Mesenchymal stem cell (in vitro differentiated cells and primary cell): ENCODE results near the gene USH2A.

Source experiments
- DNase-seq: peaks from one replicate; pipeline ENCODE4 v3.0.0-alpha.2; 2013
- H2AFZ ChIP-seq: one replicate; pipeline ENCODE4 v1.6.1; 2013; ENCODE audit warnings: low read depth, mild to moderate bottlenecking, control low read depth, inconsistent platforms, low read length, moderate library complexity
- H2AK5ac ChIP-seq: 2 replicates; pipeline ENCODE4 v1.6.1; 2013; ENCODE audit warnings: low read length, moderate library complexity, mild to moderate bottlenecking, inconsistent platforms; ENCODE audit not compliant: severe bottlenecking
- H2BK120ac ChIP-seq: one replicate; pipeline ENCODE4 v1.6.1; 2013; ENCODE audit warnings: low read depth, mild to moderate bottlenecking, inconsistent platforms, low read length, moderate library complexity
- H2BK12ac ChIP-seq, 2 experiments: one replicate each; pipeline ENCODE4 v1.6.1; 2013; ENCODE audit warnings: inconsistent platforms in 2 of 2, low read length in 2 of 2, mild to moderate bottlenecking in 2 of 2, moderate library complexity in 2 of 2, control low read depth in 1 of 2
- H2BK15ac ChIP-seq: one replicate; pipeline ENCODE4 v1.6.1; 2013; ENCODE audit warnings: mild to moderate bottlenecking, low read depth, inconsistent platforms; ENCODE audit not compliant: poor library complexity, severe bottlenecking
- H2BK5ac ChIP-seq: 2 replicates; pipeline ENCODE4 v1.6.1; 2013; ENCODE audit warnings: low read depth, mild to moderate bottlenecking, low read length, control low read depth, inconsistent platforms; ENCODE audit not compliant: poor library complexity, severe bottlenecking
- H3K14ac ChIP-seq, 2 experiments: one replicate each; pipeline ENCODE4 v1.6.1; 2013; ENCODE audit warnings: inconsistent platforms in 2 of 2, low read length in 2 of 2, control low read depth in 1 of 2, mild to moderate bottlenecking in 1 of 2, moderate library complexity in 1 of 2
- H3K18ac ChIP-seq, 2 experiments: one replicate each; pipeline ENCODE4 v1.6.1; 2013; ENCODE audit warnings: inconsistent platforms in 2 of 2, low read length in 2 of 2, control low read depth in 1 of 2, low read depth in 1 of 2, mild to moderate bottlenecking in 1 of 2
- H3K23ac ChIP-seq, 2 experiments: one replicate each; pipeline ENCODE4 v1.6.1; 2013; ENCODE audit warnings: inconsistent platforms in 2 of 2, low read length in 2 of 2, mild to moderate bottlenecking in 2 of 2, moderate library complexity in 2 of 2, control low read depth in 1 of 2
- H3K27ac ChIP-seq: 2 replicates; pipeline ENCODE4 v1.5.1; 2013; ENCODE audit warnings: mild to moderate bottlenecking, moderate library complexity, low read length, control low read depth, inconsistent platforms; ENCODE audit not compliant: poor library complexity, severe bottlenecking
- H3K27me3 ChIP-seq, 2 experiments: 2 replicates each; pipeline versions ENCODE4 v1.6.1 to v1.7.0; 2013; ENCODE audit warnings: low read length in 2 of 2, mild to moderate bottlenecking in 2 of 2, moderate library complexity in 2 of 2, control low read depth in 1 of 2, inconsistent platforms in 1 of 2; ENCODE audit not compliant: control insufficient read depth in 1 of 2, insufficient read depth in 1 of 2
- H3K36me3 ChIP-seq, 2 experiments: 2 replicates each; pipeline versions ENCODE4 v1.6.1 to v1.7.0; 2013; ENCODE audit warnings: low read length in 2 of 2, control low read depth in 1 of 2, inconsistent platforms in 1 of 2, low read depth in 1 of 2, mild to moderate bottlenecking in 1 of 2; ENCODE audit not compliant: insufficient read depth in 2 of 2, control insufficient read depth in 1 of 2
- H3K4ac ChIP-seq, 2 experiments: one replicate each; pipeline ENCODE4 v1.6.1; 2013; ENCODE audit warnings: inconsistent platforms in 2 of 2, low read length in 2 of 2, mild to moderate bottlenecking in 2 of 2, moderate library complexity in 2 of 2, control low read depth in 1 of 2, low read depth in 1 of 2
- H3K4me1 ChIP-seq: 2 replicates; pipeline ENCODE4 v1.6.1; 2013; ENCODE audit warnings: low read depth, low read length, control low read depth; ENCODE audit not compliant: control insufficient read depth, insufficient read depth
- H3K4me2 ChIP-seq: 2 replicates; pipeline ENCODE4 v1.6.1; 2013; ENCODE audit warnings: low read length, mild to moderate bottlenecking, inconsistent platforms; ENCODE audit not compliant: poor library complexity, severe bottlenecking
- H3K4me3 ChIP-seq, 2 experiments: 2 replicates each; pipeline versions ENCODE4 v1.5.1 to v1.7.0; 2013; ENCODE audit warnings: low read length in 2 of 2, mild to moderate bottlenecking in 2 of 2, control low read depth in 1 of 2, low read depth in 1 of 2; ENCODE audit not compliant: insufficient read depth in 1 of 2
- H3K79me1 ChIP-seq: replicated peaks from 2 replicates; pipeline ENCODE4 v1.6.1; 2013; ENCODE audit warnings: mild to moderate bottlenecking, control low read depth, low read length, inconsistent platforms; ENCODE audit not compliant: poor library complexity, severe bottlenecking
- H3K9ac ChIP-seq: 2 replicates; pipeline ENCODE4 v1.7.0; 2013; ENCODE audit warnings: mild to moderate bottlenecking, low read length, moderate library complexity
- H3K9me3 ChIP-seq: 2 replicates; pipeline ENCODE4 v1.7.0; 2013; ENCODE audit warnings: mild to moderate bottlenecking, low read length; ENCODE audit not compliant: control insufficient read depth
- H4K8ac ChIP-seq: one replicate; pipeline ENCODE4 v1.6.1; 2013; ENCODE audit warnings: inconsistent platforms, mild to moderate bottlenecking, low read length, moderate library complexity
- H4K91ac ChIP-seq: one replicate; pipeline ENCODE4 v1.6.1; 2013; ENCODE audit warnings: mild to moderate bottlenecking, low read length, inconsistent platforms
- WGBS: methylation state at CpG from one replicate; pipeline ENCODE4 v1.1.7; 2013; ENCODE audit warnings: mixed read lengths; 5-methylcytosine and 5-hydroxymethylcytosine counted together

Gene USH2A

DNA sequence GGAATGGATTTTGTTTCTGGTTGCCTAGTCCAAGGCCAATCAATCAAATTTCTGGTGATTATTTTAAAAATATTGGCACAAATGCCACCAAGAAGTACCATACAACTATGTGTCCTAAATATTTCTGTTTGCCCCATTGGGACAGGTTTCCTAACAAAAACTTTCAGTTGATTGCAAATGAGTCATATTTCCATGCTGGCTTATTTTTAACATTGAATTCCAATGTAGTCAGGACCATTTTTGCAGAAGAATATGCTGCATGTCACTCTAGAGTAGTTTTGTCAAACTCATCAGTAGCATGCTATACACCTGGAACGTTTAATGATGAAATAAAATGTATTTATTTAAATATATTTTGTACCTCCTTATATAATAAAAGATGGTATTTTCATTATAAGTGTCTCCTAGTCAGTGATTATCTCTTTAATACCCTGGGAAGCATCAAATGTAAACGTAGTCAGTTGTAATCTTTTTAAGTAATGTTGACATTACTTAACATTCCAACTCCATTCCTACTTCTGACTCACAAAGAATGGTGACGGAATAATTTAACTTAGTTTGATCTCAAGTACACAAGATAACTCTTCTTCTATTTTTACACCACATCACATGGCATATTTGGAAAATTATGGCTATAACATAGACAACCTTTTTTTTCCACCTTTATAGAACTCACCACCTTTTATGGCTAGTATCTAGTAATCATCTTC, 39.0 kb upstream of the USH2A start:
- Histone ChIP-seq H2AFZ (no peak overlapping the region), H3K27ac (no peak overlapping the region), H2BK120ac (no peak overlapping the region), H4K91ac (no peak overlapping the region), H2BK5ac (no peak overlapping the region), H3K4me3 (no peak overlapping the region), H3K4ac (no peak overlapping the region), H2BK12ac (no peak overlapping the region), H3K79me1 (no peaks in the 10 kb centered on the region), H3K18ac (no peak overlapping the region), H4K8ac (no peak overlapping the region), H3K36me3 (no peaks in the 10 kb centered on the region), H2BK15ac (no peak overlapping the region), H3K9me3 (no peaks in the 10 kb centered on the region), H3K14ac (no peak overlapping the region), H3K4me2 (no peak overlapping the region), H2AK5ac (no peak overlapping the region), H3K4me1 (peaks cover 3% of the 10 kb centered on the region), H3K27me3 (no peaks in the 10 kb centered on the region), H3K23ac (no peak overlapping the region), H3K9ac (no peak overlapping the region)
- WGBS = 0% methylated on average over 1 of the region's 3 CpGs
- peak; percentile 80 for DNase-seq

DNA sequence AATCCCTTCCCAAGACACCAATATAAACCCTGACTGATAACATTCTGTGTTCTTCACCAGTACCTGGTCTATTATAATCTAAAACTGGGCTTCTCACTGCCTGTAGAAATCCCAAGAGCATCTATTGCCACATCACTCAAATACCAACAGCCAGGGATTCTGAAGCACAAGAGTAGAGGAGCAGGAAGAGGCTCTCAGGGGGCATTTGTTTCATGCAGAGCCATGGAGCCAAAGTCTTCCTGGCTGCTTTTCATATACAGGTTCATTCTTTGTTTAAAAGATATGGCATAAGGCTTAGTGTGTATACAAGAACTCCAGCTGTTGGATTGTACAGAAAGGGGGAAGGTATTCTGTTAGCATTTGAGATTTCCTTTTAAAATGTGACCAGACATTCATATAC, 38.2 kb upstream of the USH2A start:
- Histone ChIP-seq H3K27me3 (no peaks in the 10 kb centered on the region), H4K8ac (no peak overlapping the region), H2BK120ac (no peak overlapping the region), H3K9me3 (no peaks in the 10 kb centered on the region), H2BK12ac (no peak overlapping the region), H3K4ac (no peak overlapping the region), H2AK5ac (no peak overlapping the region), H3K23ac (no peak overlapping the region), H3K9ac (no peak overlapping the region), H3K27ac (no peak overlapping the region), H3K79me1 (no peaks in the 10 kb centered on the region), H3K18ac (peak overlapping the region; percentile 29 to 57), H3K4me1 (peaks cover 5% of the 10 kb centered on the region), H3K4me3 (no peak overlapping the region), H2BK5ac (no peak overlapping the region), H4K91ac (no peak overlapping the region), H2BK15ac (no peak overlapping the region), H3K14ac (no peak overlapping the region), H2AFZ (no peak overlapping the region), H3K4me2 (no peak overlapping the region), H3K36me3 (no peaks in the 10 kb centered on the region)
- peak; percentile 51 for DNase-seq

DNA sequence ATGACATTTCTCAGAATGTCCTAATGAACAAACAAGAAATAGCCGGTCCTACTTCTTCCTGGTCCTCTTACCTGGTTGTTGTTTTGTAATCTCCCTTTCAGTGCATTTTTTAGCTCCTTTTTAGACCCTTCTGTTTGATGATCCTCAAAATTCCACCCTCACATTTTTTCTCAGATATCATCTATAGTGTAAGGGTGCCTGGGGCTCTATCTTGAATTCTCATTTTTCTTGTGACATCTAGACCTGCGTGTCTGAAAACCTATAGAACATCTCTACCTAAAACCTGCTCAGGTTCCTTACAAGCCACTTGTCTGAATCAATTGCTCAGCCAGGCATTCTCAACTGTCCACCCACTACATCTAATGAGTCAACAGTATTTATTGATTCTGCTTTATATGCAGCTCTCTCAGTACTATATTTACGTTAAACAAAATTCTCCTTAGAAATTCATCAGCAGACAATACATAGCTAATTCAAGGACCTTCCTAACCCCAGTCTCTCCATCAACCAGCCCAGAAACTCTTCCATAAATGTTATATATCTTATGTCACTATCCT, 36.5 kb upstream of the USH2A start:
- 97% methylated on average over 3 of the region's 3 CpGs for WGBS
- no peak overlapping the region for H3K23ac ChIP-seq
- no peak overlapping the region for H2AFZ ChIP-seq

DNA sequence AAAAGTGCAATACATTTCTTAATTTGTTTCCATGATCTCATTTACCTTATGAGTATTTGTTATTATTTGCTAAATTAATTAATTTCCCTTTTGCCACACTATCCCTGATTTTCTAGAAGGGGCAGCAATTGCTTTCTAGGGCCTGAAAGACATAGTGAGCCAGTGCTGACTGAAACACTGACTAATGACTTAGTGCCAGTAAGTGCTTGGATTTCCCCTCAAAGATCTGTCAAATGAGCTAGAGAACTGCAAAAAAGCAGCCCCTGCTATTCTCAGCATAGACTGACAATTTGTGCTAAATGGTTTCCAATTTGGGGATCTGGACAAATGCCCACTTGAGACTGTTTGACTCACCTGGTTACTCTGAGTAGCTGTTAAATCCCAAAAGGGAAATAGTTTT, 35.6 kb upstream of the USH2A start:
- H3K9me3 ChIP-seq = no peaks in the 10 kb centered on the region
- H3K4me2 ChIP-seq = no peak overlapping the region
- H3K4me1 ChIP-seq = peaks cover 5% of the 10 kb centered on the region
- H3K79me1 ChIP-seq = no peaks in the 10 kb centered on the region
- H4K8ac ChIP-seq = no peak overlapping the region
- H2BK120ac ChIP-seq = no peak overlapping the region
- H2BK5ac ChIP-seq = no peak overlapping the region
- no peak overlapping the region for H3K18ac ChIP-seq
- no peak overlapping the region for H2AFZ ChIP-seq
- H3K9ac ChIP-seq = no peak overlapping the region
- no peak overlapping the region for H3K14ac ChIP-seq
- no peaks in the 10 kb centered on the region for H3K27me3 ChIP-seq
- H2BK15ac ChIP-seq = no peak overlapping the region
- no peaks in the 10 kb centered on the region for H3K36me3 ChIP-seq
- no peak overlapping the region for H3K4ac ChIP-seq
- no peak overlapping the region for H2BK12ac ChIP-seq
- no peak overlapping the region for H2AK5ac ChIP-seq
- H3K23ac ChIP-seq = no peak overlapping the region
- H3K4me3 ChIP-seq = no peak overlapping the region
- H4K91ac ChIP-seq = no peak overlapping the region
- no peak for DNase-seq
- H3K27ac ChIP-seq = no peak overlapping the region

More for the DNA sequence above, 36.5 kb upstream of the USH2A start:
- no peak overlapping the region for H2AK5ac ChIP-seq
- H3K4ac ChIP-seq = no peak overlapping the region
- no peak for DNase-seq
- H3K79me1 ChIP-seq = no peaks in the 10 kb centered on the region
- H2BK15ac ChIP-seq = no peak overlapping the region
- no peak overlapping the region for H4K8ac ChIP-seq
- no peak overlapping the region for H3K9ac ChIP-seq
- H4K91ac ChIP-seq = no peak overlapping the region
- H3K18ac ChIP-seq = no peak overlapping the region
- no peak overlapping the region for H3K14ac ChIP-seq
- H3K4me1 ChIP-seq = peaks cover 5% of the 10 kb centered on the region
- H3K27ac ChIP-seq = no peak overlapping the region
- H2BK120ac ChIP-seq = no peak overlapping the region
- no peak overlapping the region for H2BK12ac ChIP-seq
- no peak overlapping the region for H2BK5ac ChIP-seq
- no peaks in the 10 kb centered on the region for H3K36me3 ChIP-seq
- H3K4me2 ChIP-seq = no peak overlapping the region
- H3K4me3 ChIP-seq = no peak overlapping the region
- no peaks in the 10 kb centered on the region for H3K27me3 ChIP-seq
- H3K9me3 ChIP-seq = no peaks in the 10 kb centered on the region
